C4-2B (cell line): ENCODE data around the gene SUOX.

Experiments used
- ZFX ChIP-seq: fragments of 450-650 bp; IDR thresholded peaks from 2 replicates; pipeline ENCODE4 v1.6.1; 2017
- TF ChIP-seq, protein P1 (sequence below): fragments of 450-650 bp; conservative IDR thresholded peaks from 2 replicates; pipeline ENCODE4 v1.5.1; 2017; ENCODE audit warnings: mild to moderate bottlenecking

DNA sequence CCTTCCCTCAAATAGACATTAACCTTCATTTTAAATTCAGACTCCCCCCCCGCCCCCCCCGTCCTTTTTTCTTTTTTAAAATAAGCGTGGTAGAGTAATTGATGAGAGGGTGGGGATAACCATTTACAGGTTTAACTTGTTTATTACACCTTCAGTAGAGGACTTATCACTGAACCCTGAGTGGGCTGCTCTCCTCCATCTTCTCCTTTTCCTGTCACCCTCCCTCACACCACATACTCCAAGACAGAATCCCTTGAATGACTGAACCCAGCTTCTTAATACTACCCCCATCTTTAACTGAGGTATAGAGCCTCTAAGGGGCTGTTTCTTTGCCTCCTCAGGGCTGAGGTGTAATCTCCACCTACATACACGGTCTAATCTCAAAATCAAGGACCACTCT, 20.1 kb downstream of the SUOX start:
- TF ChIP-seq, protein P1, sequence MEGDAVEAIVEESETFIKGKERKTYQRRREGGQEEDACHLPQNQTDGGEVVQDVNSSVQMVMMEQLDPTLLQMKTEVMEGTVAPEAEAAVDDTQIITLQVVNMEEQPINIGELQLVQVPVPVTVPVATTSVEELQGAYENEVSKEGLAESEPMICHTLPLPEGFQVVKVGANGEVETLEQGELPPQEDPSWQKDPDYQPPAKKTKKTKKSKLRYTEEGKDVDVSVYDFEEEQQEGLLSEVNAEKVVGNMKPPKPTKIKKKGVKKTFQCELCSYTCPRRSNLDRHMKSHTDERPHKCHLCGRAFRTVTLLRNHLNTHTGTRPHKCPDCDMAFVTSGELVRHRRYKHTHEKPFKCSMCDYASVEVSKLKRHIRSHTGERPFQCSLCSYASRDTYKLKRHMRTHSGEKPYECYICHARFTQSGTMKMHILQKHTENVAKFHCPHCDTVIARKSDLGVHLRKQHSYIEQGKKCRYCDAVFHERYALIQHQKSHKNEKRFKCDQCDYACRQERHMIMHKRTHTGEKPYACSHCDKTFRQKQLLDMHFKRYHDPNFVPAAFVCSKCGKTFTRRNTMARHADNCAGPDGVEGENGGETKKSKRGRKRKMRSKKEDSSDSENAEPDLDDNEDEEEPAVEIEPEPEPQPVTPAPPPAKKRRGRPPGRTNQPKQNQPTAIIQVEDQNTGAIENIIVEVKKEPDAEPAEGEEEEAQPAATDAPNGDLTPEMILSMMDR: no peak
- TF ChIP-seq ZFX: no peak
